Smooth muscle cell (in vitro differentiated cells): ENCODE measurements around the gene ZBTB7B. TPM values are rescaled to one million over a fixed set of nuclear protein-coding genes. Genes with fewer than 3 reads are reported as not detected.

ENCODE experiments used
- DNase-seq: peaks from one replicate; lab custom pipeline; 2025; ENCODE audit not compliant: unreplicated experiment; lab: John Stamatoyannopoulos, UW
- H2AFZ ChIP-seq: fragments of 200-600 bp; sonication (generic); 2 replicates; pipeline ENCODE4 v1.6.0; 2016; ENCODE audit warnings: antibody characterized with exemption, low read depth, mild to moderate bottlenecking
- H3F3A ChIP-seq: fragments of 200-600 bp; sonication (generic); 2 replicates; pipeline ENCODE4 v1.6.0; 2017; ENCODE audit warnings: antibody characterized with exemption, low read depth
- H3K27ac ChIP-seq: fragments of 200-600 bp; sonication (generic); 2 replicates; pipeline ENCODE4 v1.5.1; 2016; ENCODE audit warnings: low read depth, mild to moderate bottlenecking
- H3K27me3 ChIP-seq: fragments of 200-600 bp; sonication (generic); 2 replicates; pipeline ENCODE4 v1.6.1; 2016; ENCODE audit warnings: low read depth, mild to moderate bottlenecking
- H3K36me3 ChIP-seq: fragments of 200-600 bp; sonication (generic); 2 replicates; pipeline ENCODE4 v1.5.1; 2016; ENCODE audit warnings: low read depth
- H3K4me1 ChIP-seq: fragments of 200-600 bp; sonication (generic); 2 replicates; pipeline ENCODE4 v1.5.1; 2016; ENCODE audit warnings: low read depth
- H3K4me2 ChIP-seq: fragments of 200-600 bp; sonication (generic); 2 replicates; pipeline ENCODE4 v1.6.0; 2016; ENCODE audit warnings: mild to moderate bottlenecking
- H3K4me3 ChIP-seq: fragments of 200-600 bp; sonication (generic); 2 replicates; pipeline ENCODE4 v1.5.1; 2016; ENCODE audit warnings: mild to moderate bottlenecking
- H3K79me2 ChIP-seq: fragments of 200-600 bp; sonication (generic); 2 replicates; pipeline ENCODE4 v1.6.0; 2016; ENCODE audit warnings: low read depth, mild to moderate bottlenecking
- H3K9ac ChIP-seq: fragments of 200-600 bp; sonication (generic); 2 replicates; pipeline ENCODE4 v1.6.0; 2016; ENCODE audit warnings: low read depth
- H3K9me3 ChIP-seq: fragments of 200-600 bp; sonication (generic); replicated peaks from 2 replicates; pipeline ENCODE4 v1.5.1; 2016; ENCODE audit warnings: low read depth
- H4K20me1 ChIP-seq: fragments of 200-600 bp; sonication (generic); 2 replicates; pipeline ENCODE4 v1.6.0; 2016; ENCODE audit warnings: low read depth
- WGBS: methylation state at CpG from one replicate; pipeline ENCODE4 v1.1.7; 2016; ENCODE audit warnings: low lambda C conversion rate; 5-methylcytosine and 5-hydroxymethylcytosine counted together
- polyA plus RNA-seq: library from polyadenylated mRNA; unstranded; fragments of >200 nt; fragmentation: Nextera tagmentation; extraction: Ambion mirVana; gene quantifications from 2 replicates; pipeline ENCODE4 v1.2.1, GENCODE V29; 2016
- total RNA-seq: library from RNA; depleted of rRNA; stranded (reverse); fragments of >200 nt; gene quantifications from 2 replicates; pipeline ENCODE4 v1.2.3, GENCODE V29; 2014
- TF ChIP-seq, protein P1 (sequence below): fragments of 200-600 bp; sonication (generic); IDR thresholded peaks from 2 replicates; pipeline ENCODE4 v1.5.1; 2017; ENCODE audit warnings: borderline replicate concordance, mild to moderate bottlenecking, antibody characterized with exemption; ENCODE audit not compliant: insufficient read depth, poor library complexity, severe bottlenecking

Gene ZBTB7B
- total and polyA plus RNA-seq, 2 experiments from 2014 or later = 7.5 to 15.5 TPM

- no peaks in the 10 kb centered on the region for H3K27me3 ChIP-seq
- no peaks in the 10 kb centered on the region for H3K9me3 ChIP-seq
- no peak overlapping the region for H3K9ac ChIP-seq
- H3F3A ChIP-seq = no peaks in the 10 kb centered on the region
- no peak overlapping the region for H3K4me2 ChIP-seq
- no peaks in the 10 kb centered on the region for H3K4me1 ChIP-seq
- H3K4me3 ChIP-seq = no peak overlapping the region
- H2AFZ ChIP-seq = no peak overlapping the region
- no peaks in the 10 kb centered on the region for H4K20me1 ChIP-seq
- no peak for DNase-seq
- TF ChIP-seq, protein P1, sequence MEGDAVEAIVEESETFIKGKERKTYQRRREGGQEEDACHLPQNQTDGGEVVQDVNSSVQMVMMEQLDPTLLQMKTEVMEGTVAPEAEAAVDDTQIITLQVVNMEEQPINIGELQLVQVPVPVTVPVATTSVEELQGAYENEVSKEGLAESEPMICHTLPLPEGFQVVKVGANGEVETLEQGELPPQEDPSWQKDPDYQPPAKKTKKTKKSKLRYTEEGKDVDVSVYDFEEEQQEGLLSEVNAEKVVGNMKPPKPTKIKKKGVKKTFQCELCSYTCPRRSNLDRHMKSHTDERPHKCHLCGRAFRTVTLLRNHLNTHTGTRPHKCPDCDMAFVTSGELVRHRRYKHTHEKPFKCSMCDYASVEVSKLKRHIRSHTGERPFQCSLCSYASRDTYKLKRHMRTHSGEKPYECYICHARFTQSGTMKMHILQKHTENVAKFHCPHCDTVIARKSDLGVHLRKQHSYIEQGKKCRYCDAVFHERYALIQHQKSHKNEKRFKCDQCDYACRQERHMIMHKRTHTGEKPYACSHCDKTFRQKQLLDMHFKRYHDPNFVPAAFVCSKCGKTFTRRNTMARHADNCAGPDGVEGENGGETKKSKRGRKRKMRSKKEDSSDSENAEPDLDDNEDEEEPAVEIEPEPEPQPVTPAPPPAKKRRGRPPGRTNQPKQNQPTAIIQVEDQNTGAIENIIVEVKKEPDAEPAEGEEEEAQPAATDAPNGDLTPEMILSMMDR = no peak
- no peaks in the 10 kb centered on the region for H3K36me3 ChIP-seq
- H3K27ac ChIP-seq = no peak overlapping the region
- WGBS = 97% methylated on average over 3 of the region's 3 CpGs
- peaks cover 21% of the 10 kb centered on the region for H3K79me2 ChIP-seq
Observed at GRCh38 chr1:154989195-154989860, 13.3 kb upstream of the ZBTB7B start.

DNA sequence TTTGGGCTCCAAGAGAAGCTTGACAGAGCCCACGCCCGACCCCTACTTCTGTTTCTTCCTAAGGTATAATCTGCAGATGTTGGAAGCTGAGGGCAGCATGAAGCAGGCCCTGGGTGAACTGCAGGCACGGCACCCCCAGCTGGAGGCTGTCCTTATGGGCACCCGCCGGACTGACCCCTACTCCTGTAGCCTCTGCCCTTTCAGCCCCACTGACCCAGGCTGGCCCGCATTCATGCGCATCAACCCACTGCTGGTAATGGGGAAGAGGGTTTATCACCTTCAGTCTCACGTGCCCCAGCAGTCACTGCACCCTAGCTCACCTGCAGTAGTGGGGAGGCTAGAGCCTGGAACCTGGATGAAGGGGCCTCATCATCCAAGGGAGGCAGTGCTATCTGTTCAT, 12.3 kb upstream of the ZBTB7B start:
- Histone ChIP-seq H3F3A (no peaks in the 10 kb centered on the region), H3K27me3 (no peaks in the 10 kb centered on the region), H4K20me1 (no peaks in the 10 kb centered on the region), H3K4me2 (no peak overlapping the region), H3K9ac (no peak overlapping the region), H2AFZ (no peak overlapping the region), H3K4me3 (no peak overlapping the region), H3K9me3 (no peaks in the 10 kb centered on the region), H3K36me3 (no peaks in the 10 kb centered on the region), H3K27ac (no peak overlapping the region), H3K4me1 (no peaks in the 10 kb centered on the region), H3K79me2 (peaks cover 12% of the 10 kb centered on the region)
- 96% methylated on average over 8 of the region's 8 CpGs for WGBS
- DNase-seq = no peak
- TF ChIP-seq, protein P1 = no peak

GRCh38 chr1:154992721-154993571, 9.7 kb upstream of the ZBTB7B start:
- DNase-seq = no peak
- Histone ChIP-seq H3K9me3 (no peaks in the 10 kb centered on the region), H3F3A (no peaks in the 10 kb centered on the region), H3K79me2 (peaks cover 7% of the 10 kb centered on the region), H3K4me3 (no peak overlapping the region), H2AFZ (no peak overlapping the region), H3K4me1 (no peaks in the 10 kb centered on the region), H3K36me3 (no peaks in the 10 kb centered on the region), H3K9ac (no peak overlapping the region), H4K20me1 (no peaks in the 10 kb centered on the region), H3K27ac (peak overlapping the region; percentile 56), H3K4me2 (no peak overlapping the region), H3K27me3 (no peaks in the 10 kb centered on the region)
- TF ChIP-seq, protein P1 = no peak
- WGBS = 91% methylated on average over 14 of the region's 14 CpGs
